Nucleus accumbens (tissue), 56 donors: ENCODE data around the gene CPNE5.

Experiments used
- DNase-seq, 56 donors: peaks; one replicate each; lab custom pipeline; 2025; lab: John Stamatoyannopoulos, UW

CPNE5 gene

DNA sequence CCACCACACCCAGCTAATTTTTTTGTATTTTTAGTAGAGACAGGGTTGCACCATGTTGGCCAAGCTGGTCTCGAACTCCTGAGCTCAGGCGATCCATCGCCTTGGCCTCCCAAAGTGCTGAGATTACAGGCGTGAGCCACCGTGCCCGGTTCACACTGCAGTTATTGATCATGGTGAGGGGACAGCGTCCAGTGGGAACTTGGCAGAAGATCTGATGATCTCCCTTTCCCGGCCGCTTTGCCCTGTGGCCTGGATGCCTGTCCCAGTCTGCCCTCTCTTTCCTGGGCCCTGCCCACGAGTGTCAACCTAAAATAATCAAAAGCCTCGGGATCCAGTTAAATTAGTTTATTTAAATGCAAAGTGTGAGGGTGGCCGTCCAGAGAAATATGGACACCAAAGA lies 42.2 kb downstream of the CPNE5 start:
- DNase-seq, result no peak

- no peak for DNase-seq
Observed at GRCh38 chr6:36794713-36795065, 44.6 kb downstream of the CPNE5 start.

- DNase-seq, result peak in 34 of 56 donors; percentile 11 to 73 (median 36)
Observed at GRCh38 chr6:36793913-36794712, 45.1 kb downstream of the CPNE5 start.

- DNase-seq, result peak in 1 of 56 donors; percentile 14
Observed at GRCh38 chr6:36793296-36793912, 45.8 kb downstream of the CPNE5 start.

GRCh38 chr6:36791521-36792135 lies 47.6 kb downstream of the CPNE5 start:
- DNase-seq, result no peak

DNA sequence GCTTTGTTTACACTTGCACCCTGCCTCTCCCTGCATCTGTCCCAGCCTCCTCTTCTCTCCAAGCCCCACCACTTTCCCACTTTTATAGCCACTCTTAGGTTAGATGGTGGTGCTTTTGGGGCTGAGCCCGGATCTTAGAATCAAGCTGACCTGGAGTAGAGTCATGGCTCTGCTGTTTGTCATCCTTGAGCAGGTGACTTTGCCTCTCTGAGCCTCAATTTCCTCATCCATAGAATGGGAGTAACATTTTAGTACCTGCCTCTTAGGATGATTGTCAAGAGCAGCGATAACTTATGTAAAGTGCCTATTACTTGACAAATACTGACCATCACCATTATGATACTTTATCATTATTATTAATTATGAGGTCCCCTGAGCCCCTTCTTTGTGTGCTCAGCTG lies 48.2 kb downstream of the CPNE5 start:
- no peak for DNase-seq

- peak in 24 of 56 donors; percentile 10 to 68 (median 40) for DNase-seq
Observed at GRCh38 chr6:36788768-36789167, 50.5 kb downstream of the CPNE5 start.

DNA sequence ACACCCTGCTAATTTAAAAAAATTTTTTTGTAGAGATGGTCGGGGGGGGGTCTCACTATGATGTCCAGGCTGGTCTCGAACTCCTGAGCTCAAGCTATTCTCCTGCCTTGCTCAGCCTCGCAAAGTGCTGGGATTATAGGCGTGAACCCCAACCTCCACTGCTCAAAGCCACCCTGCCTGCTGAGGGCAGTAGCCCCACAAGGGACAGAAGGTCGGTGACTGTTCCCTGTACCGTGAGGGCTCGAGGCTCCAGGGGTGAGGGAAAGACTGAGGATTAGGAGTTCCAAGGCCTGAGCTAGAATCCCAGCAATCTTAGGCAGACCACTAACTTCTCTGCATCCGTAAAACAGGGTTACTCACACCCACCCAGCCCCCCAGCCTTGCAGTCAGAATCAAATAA lies 51.1 kb downstream of the CPNE5 start:
- no peak for DNase-seq

GRCh38 chr6:36787210-36787609 lies 52.0 kb downstream of the CPNE5 start:
- no peak for DNase-seq

DNA sequence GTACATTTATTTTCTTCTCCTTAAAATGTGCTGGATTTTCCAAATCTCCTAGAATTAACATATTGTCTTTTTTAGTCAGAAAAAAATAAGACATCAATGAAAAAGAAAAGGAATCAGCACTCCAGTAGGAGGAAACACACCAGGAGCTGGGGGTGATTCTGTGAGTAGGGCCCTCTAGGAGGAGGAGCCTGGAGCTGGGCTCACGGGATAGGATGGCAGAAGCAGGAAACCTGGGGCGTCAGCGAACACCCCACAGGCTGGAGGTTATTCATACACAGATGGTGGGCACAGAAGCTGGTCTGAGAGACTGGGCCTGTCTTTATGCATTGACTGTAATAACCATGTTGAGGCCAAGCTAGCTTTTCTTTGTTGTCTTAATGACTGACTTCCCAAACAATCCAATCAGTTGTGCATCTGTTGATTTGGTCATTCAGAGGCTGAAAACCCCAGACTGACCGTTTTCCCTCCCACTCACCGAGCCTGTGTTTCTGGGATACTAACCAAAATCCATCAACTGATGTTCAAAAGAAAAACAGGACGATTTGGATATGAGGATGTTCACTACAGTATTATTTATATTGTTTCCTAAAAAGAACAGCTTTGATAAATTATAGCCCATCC lies 53.1 kb downstream of the CPNE5 start:
- DNase-seq, result peak in 1 of 56 donors; percentile 9

DNA sequence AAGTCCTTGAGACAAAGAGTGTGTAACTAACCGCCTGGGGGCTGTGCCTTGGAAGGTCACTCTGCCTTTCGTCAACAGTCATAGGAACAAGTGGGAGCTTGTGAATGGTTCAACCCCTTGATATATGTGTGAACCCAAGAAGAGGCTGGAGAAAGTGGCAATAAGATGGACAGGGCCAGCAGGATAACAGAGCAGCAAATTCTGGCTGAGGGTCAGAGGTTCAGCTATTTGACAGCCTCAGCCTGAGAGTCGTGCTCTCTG lies 54.9 kb downstream of the CPNE5 start:
- DNase-seq, result no peak

GRCh38 chr6:36783603-36784375 lies 55.5 kb downstream of the CPNE5 start:
- no peak for DNase-seq

GRCh38 chr6:36781669-36782068 lies 57.6 kb downstream of the CPNE5 start:
- no peak for DNase-seq

DNA sequence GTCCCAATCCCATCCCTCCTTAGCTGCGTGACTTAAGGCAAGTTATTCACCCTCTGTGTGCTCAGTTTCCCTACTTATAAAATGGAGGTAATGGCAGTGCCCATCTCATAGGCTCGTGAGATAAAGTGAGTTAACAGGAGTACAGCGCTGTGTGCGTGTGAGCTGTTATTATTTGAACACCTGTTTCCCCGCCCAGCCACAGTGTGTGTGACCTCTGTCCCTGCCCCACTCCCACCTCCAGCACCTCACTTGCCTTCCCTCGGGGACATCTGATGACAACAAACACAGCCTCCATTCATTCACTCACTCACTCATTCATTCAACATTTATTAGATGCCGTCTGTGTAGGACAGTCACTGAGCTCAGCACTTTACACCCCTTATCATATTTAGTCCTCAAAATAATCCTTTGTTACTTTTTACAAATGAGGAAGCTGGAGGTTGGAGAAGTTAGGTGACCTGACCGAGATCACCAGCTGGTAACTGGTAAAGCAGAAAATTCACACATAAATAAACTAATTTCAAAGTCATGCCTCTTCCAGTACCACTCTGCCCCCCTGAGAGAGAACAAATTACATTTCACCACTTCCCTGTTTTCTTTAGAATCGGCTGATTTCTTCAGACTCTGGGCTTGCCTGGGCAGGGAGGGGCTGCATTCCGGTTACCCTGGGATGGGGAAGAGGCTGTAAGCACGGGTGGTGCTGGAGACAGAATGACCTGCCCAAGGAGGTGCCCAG lies 58.6 kb downstream of the CPNE5 start:
- no peak for DNase-seq

DNA sequence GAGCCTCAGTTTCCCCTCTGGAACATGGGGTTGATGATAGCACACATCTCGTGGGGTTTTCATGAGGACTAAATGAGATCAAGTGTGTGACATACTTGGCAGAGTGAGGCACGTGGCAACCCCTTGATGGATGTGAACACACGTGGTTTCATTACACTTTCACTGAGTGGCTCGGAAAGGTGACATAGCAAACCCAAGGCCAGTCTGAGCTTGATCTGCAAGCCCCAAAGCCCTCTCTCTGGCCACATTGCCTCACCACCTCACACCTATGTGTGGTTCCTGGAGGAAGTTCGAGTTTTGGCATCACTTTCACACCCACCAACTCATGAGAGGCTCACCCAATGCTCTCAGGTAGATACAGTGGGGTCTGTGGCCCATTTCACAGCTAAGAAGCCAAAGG lies 60.0 kb downstream of the CPNE5 start:
- no peak for DNase-seq

DNA sequence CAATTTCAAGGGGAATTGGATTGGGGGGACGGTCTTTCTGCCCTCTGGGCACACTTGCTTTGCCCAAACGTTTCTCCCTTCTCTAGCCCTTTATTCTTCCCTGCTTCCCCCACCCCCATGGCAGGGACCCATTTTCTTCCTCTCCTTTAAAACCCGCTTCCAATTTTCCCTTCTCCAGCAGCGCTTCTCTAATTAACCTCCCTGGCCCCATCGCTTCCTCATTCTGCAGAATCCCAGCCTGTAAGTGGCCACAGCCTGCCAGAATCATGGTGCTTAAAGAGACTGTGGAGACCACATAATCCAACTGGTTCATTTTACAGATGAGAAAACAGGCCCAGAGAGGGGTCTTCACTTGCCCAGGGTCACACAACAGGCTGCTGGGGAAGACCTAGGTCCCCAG lies 61.4 kb downstream of the CPNE5 start:
- DNase-seq, result peak in 2 of 56 donors; percentile 21 to 32

DNA sequence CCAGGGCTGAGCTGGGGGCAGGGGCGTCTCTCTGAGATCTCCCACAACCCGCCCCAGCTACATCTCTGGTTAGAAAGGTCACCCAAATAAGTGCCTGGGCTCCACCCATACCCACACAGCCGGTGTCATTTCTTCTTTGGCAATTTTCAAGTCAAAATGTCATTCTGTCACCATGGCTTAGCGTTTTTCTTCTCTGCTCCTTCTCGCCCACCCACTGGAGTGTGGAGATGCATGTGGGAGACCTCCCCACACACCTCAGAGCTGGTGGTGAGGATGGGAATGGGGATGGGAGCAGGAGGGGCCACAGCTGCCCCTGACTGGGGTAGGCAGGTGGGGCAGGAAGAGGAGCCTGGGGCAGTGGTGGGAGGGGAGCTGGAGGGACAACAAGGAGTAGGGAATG lies 63.1 kb downstream of the CPNE5 start:
- peak in 14 of 56 donors; percentile 16 to 68 (median 34) for DNase-seq

GRCh38 chr6:36774331-36774730 lies 64.9 kb downstream of the CPNE5 start:
- no peak for DNase-seq

DNA sequence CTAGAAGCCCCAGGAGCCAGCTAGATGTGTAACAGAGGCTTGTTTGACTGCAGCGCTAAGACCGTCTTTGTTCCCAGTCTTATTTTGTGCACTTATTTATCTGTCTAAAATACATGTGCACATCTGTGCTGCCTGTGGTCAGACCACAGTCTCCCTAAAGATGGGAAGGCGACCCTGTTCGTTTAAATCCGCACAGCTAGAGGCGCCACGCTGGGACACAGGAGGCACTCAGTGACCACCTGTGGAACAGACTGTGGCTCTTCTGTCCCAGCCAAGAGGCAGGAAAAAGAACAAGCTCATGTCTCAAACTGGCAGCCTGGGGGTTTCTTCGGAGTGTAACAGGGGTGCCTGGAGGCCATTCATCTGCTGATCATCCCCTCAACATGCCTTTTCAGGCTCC lies 66.8 kb downstream of the CPNE5 start:
- peak in 1 of 56 donors; percentile 30 for DNase-seq

DNA sequence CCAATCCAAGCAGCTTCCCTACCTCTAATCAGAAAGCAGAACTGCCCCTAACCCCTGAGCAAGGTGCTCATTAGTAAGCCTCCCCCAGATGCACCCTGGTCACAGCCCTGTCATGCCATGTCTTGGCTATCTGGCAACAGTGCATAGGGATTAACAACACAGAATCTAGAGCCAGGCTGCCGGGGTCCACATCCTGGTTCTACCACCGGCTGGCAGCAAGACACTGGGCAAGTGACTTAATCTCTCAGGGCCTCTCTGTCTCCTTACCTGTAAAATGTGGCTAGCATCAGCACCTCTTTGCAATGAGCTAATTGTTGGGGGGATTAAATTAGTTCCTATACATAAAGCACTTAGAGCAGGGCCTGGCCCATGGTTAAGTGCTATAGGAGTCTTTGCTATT lies 68.1 kb downstream of the CPNE5 start:
- no peak for DNase-seq
